Measurements from ENCODE around the gene ULK1. TPM values are rescaled to one million over a fixed set of nuclear protein-coding genes. Genes with fewer than 3 reads are reported as not detected.
A peak's percentile ranks its signal among the peaks of the same experiment; 100 is the strongest.

ULK1 gene
- total and polyA plus RNA-seq, 3 experiments from 2014 or later = 0.98 to 22.8 (median 18.7) TPM

DNA sequence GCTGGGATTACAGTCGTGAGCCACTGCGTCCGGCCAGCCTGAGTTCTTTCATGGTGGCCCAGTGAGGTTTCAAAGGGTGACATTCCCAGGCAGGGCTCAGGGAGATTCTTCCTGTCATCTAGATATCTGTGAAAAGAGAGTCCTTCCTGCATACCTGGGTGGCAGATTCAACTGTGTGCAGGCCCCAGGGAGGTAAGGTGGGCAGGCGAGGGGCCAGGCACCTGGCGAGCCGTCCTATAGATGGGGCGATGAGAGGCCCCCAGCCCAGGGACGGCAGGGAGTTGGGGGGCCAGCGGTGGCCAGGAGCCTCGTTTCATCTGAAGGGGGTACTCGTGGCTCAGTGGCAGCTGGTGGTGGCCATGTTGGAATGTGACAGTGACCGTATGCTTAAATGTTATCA is 48.2 kb downstream of the ULK1 start:
- Histone ChIP-seq H3K4me3 (ENCODE audit: low read length) (no peak overlapping the region), H3K4me1 (ENCODE audit: insufficient read depth, low read length) (no peaks in the 10 kb centered on the region), H3K27ac (ENCODE audit: low read depth, low read length) (no peak overlapping the region), H3K36me3 (ENCODE audit: insufficient read depth, low read length) (peaks cover 10% of the 10 kb centered on the region), H3K9me3 (ENCODE audit: low read length) (no peaks in the 10 kb centered on the region), H3K27me3 (ENCODE audit: insufficient read depth, low read length, poor library complexity, severe bottlenecking) (no peaks in the 10 kb centered on the region)
- Mint-ChIP-seq H3K27ac (peak overlapping the region in 1 of 8 donors; percentile 47), H3K27me3 (no peaks in the 10 kb centered on the region), H3K4me1 (peaks cover 3 to 5% (median 3%) of the 10 kb centered on the region in 3 donors), H3K9me3 (no peaks in the 10 kb centered on the region), H3K4me3 (no peak overlapping the region), H3K36me3 (peaks cover 0 to 56% (median 2%) of the 10 kb centered on the region in 3 donors)
- ChIA-PET CTCF (no interaction called here), POLR2A (no interaction called here)
- peak in 1 of 5 donors; percentile 32 for DNase-seq

DNA sequence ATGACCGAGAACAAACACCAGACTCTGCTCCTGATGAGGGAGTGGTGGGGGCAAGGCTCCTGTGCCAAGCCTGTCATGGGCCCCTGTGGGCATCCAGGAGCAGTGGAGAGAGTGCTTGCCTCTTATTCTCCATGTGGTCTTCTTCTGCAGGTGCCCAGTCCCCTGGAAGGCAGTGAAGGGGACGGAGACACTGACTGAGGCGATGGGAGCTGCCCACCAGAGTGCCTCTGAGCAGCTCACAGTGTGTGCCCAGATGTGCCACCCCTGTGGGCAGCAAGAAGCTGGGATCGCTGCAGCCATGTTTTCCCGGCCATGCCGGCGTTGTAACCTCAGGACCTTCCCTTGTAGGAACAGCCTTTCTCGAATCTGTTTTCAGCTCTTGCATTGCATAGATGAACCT is 49.0 kb downstream of the ULK1 start:
- peaks cover 7 to 12% (median 10%) of the 10 kb centered on the region in 3 donors for H3K4me1 Mint-ChIP-seq
- ChIA-PET CTCF (no interaction called here), POLR2A (no interaction called here)
- H3K9me3 ChIP-seq (ENCODE audit: low read length) = no peaks in the 10 kb centered on the region
- no peaks in the 10 kb centered on the region for H3K9me3 Mint-ChIP-seq
- peaks cover 0 to 52% (median 2%) of the 10 kb centered on the region in 3 donors for H3K36me3 Mint-ChIP-seq
- no peak overlapping the region for H3K27ac Mint-ChIP-seq
- H3K27ac ChIP-seq (ENCODE audit: low read depth, low read length) = no peak overlapping the region
- no peak overlapping the region for H3K4me3 Mint-ChIP-seq
- DNase-seq = peak in 1 of 5 donors; percentile 11
- no peaks in the 10 kb centered on the region for H3K27me3 Mint-ChIP-seq
- H3K36me3 ChIP-seq (ENCODE audit: insufficient read depth, low read length) = peaks cover 10% of the 10 kb centered on the region
- no peaks in the 10 kb centered on the region for H3K27me3 ChIP-seq (ENCODE audit: insufficient read depth, low read length, poor library complexity, severe bottlenecking)
- no peaks in the 10 kb centered on the region for H3K4me1 ChIP-seq (ENCODE audit: insufficient read depth, low read length)
- H3K4me3 ChIP-seq (ENCODE audit: low read length) = no peak overlapping the region

DNA sequence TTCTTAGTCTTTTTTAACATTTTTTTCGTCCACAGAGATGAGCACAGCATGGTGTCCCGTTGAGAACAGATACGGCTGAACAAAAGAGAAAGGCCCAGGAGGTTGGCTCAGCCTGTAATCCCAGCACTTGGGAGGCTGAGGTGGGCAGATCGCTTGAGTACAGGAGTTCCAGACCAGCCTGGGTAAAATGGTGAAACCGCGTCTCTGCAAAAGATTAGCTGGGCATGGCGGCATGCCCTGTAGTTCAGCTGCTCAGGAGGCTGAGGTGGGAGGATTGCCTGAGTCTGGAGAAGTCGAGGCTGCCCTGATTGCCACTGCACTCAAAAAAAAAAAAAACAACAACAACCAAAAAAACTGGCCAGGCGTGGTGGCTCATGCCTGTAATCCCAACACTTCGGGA is 49.5 kb downstream of the ULK1 start:
- Mint-ChIP-seq H3K4me1 (peaks cover 10 to 17% (median 15%) of the 10 kb centered on the region in 3 donors), H3K27me3 (no peaks in the 10 kb centered on the region), H3K27ac (no peak overlapping the region), H3K9me3 (no peaks in the 10 kb centered on the region), H3K4me3 (no peak overlapping the region), H3K36me3 (peaks cover 0 to 50% (median 2%) of the 10 kb centered on the region in 3 donors)
- CTCF ChIA-PET = no interaction called here
- Histone ChIP-seq H3K4me3 (ENCODE audit: low read length) (no peak overlapping the region), H3K9me3 (ENCODE audit: low read length) (no peaks in the 10 kb centered on the region), H3K4me1 (ENCODE audit: insufficient read depth, low read length) (peaks cover 5% of the 10 kb centered on the region), H3K27ac (ENCODE audit: low read depth, low read length) (no peak overlapping the region), H3K27me3 (ENCODE audit: insufficient read depth, low read length, poor library complexity, severe bottlenecking) (no peaks in the 10 kb centered on the region), H3K36me3 (ENCODE audit: insufficient read depth, low read length) (peaks cover 10% of the 10 kb centered on the region)
- DNase-seq = peak in 1 of 5 donors; percentile 27
- POLR2A ChIA-PET = no interaction called here

DNA sequence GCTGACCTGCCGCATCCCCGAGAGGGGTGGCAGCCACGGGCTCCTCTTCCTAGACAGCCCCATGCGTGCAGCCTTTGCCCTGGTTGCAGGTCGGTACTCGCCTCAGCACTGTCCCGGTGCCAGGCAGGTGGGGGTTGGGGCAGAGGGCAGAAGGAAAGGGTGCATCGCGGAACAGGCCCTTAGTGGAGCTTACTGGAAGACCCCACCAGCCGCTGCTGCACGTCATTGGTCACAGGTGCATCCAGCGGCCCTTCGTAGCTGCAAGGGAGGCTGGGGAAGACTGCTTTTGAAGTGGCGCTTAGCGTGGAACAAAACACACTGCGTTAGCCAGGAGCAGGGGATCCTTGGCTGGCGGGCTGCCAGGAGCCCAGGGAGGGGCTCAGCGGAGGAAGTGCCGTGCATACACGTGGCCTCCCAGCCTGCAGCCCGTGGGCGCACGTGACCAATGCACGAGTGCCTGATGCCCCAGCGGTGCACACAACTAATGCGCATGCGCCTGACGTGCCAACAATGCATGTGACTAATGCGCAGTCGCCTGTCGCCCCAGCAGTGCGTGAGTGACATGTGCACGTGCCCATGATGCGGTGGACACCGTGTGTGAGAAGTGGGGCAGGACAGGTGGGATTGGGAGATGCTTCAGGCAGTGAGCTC is 50.3 kb downstream of the ULK1 start:
- H3K36me3 ChIP-seq (ENCODE audit: insufficient read depth, low read length) = peaks cover 10% of the 10 kb centered on the region
- H3K27ac Mint-ChIP-seq = peak overlapping the region in 1 of 8 donors; percentile 52
- DNase-seq = peak in 1 of 5 donors; percentile 41
- no peaks in the 10 kb centered on the region for H3K9me3 ChIP-seq (ENCODE audit: low read length)
- H3K4me3 Mint-ChIP-seq = no peak overlapping the region
- H3K4me1 Mint-ChIP-seq = peaks cover 12 to 25% (median 19%) of the 10 kb centered on the region in 3 donors
- peaks cover 0 to 42% (median 2%) of the 10 kb centered on the region in 3 donors for H3K36me3 Mint-ChIP-seq
- H3K4me1 ChIP-seq (ENCODE audit: insufficient read depth, low read length) = peaks cover 10% of the 10 kb centered on the region
- POLR2A ChIA-PET = interaction anchor here (1.1 kb wide), 1 partner anchor 15 kb away, joined by 3 read pairs; no protein-coding TSS in a partner anchor
- H3K27me3 ChIP-seq (ENCODE audit: insufficient read depth, low read length, poor library complexity, severe bottlenecking) = no peaks in the 10 kb centered on the region
- H3K4me3 ChIP-seq (ENCODE audit: low read length) = no peak overlapping the region
- H3K27ac ChIP-seq (ENCODE audit: low read depth, low read length) = no peak overlapping the region
- H3K27me3 Mint-ChIP-seq = no peaks in the 10 kb centered on the region
- CTCF ChIA-PET = interaction anchor here (0.8 kb wide), 1 partner anchor 22 kb away, joined by 4 read pairs; no protein-coding TSS in a partner anchor
- H3K9me3 Mint-ChIP-seq = no peaks in the 10 kb centered on the region

DNA sequence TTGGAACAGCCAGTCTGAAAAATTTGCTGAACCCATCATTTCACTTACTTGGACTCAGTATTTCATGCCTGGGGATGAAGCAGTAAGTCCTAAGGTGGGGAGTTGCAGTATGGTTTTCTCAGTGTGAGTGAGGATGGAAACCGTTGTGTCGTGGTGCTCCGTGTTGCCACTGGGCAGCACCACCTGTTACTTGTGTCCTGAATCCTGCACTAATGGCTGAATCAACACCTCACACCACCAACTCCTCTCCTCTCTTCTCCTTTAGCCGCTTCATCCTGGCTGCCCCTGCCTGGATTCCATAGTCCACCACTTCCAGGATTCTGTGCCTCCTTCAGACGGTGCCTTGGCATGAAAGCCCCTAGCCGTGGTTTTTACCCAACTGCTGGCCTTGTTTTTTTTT is 52.3 kb downstream of the ULK1 start:
- Mint-ChIP-seq H3K27ac (peak overlapping the region in 2 of 8 donors; percentile 52 to 86), H3K4me3 (no peak overlapping the region), H3K36me3 (peaks cover 0 to 30% (median 0%) of the 10 kb centered on the region in 3 donors), H3K4me1 (peaks cover 14 to 31% (median 30%) of the 10 kb centered on the region in 3 donors), H3K9me3 (no peaks in the 10 kb centered on the region), H3K27me3 (peaks cover 0 to 2% of the 10 kb centered on the region in 2 donors)
- Histone ChIP-seq H3K27ac (ENCODE audit: low read depth, low read length) (no peak overlapping the region), H3K4me1 (ENCODE audit: insufficient read depth, low read length) (peaks cover 20% of the 10 kb centered on the region), H3K36me3 (ENCODE audit: insufficient read depth, low read length) (peaks cover 10% of the 10 kb centered on the region), H3K27me3 (ENCODE audit: insufficient read depth, low read length, poor library complexity, severe bottlenecking) (no peaks in the 10 kb centered on the region), H3K9me3 (ENCODE audit: low read length) (no peaks in the 10 kb centered on the region), H3K4me3 (ENCODE audit: low read length) (no peak overlapping the region)
- ChIA-PET CTCF (interaction anchor here (1.3 kb wide), 1 partner anchor 19 kb away, joined by 3 read pairs; no protein-coding TSS in a partner anchor), POLR2A (interaction anchor here (0.7 kb wide), 1 partner anchor 560 kb away, joined by 3 read pairs; no protein-coding TSS in a partner anchor)
- DNase-seq = peak in 1 of 5 donors; percentile 8

DNA sequence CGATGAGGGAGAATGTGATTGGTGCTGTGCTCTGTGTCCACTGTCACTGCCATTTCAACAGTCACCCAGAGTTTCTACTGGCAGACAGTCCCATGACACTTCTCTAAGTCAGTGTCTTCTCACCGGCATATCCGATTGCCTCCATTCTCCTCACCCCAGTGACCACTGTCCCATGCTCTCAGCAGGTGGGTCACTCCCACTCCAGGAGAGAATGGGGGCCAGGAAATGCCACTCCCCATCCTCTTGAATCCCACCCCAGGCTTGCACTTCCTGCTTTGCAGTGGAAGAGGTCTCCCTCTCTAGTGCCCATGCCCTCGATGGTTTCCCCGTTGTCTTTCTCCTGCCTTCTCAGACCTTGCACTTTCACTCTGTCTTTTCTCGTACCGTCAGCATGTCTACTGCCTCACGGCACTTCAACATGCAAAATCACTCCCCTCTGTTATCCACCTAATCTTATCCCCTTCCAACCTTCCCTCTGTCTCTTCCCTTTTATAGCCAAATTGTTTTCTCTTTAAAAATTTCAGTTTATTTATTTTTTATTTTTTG is 53.1 kb downstream of the ULK1 start:
- no peak overlapping the region for H3K27ac ChIP-seq (ENCODE audit: low read depth, low read length)
- H3K36me3 ChIP-seq (ENCODE audit: insufficient read depth, low read length) = peaks cover 10% of the 10 kb centered on the region
- H3K36me3 Mint-ChIP-seq = peaks cover 0 to 26% (median 0%) of the 10 kb centered on the region in 3 donors
- peak overlapping the region; percentile 52 to 94 (median 90) for H3K27ac Mint-ChIP-seq
- no peaks in the 10 kb centered on the region for H3K9me3 ChIP-seq (ENCODE audit: low read length)
- H3K27me3 Mint-ChIP-seq = peaks cover 0 to 2% of the 10 kb centered on the region in 2 donors
- POLR2A ChIA-PET = no interaction called here
- CTCF ChIA-PET = no interaction called here
- peak overlapping the region in 1 of 7 donors; percentile 77 for H3K4me3 Mint-ChIP-seq
- no peaks in the 10 kb centered on the region for H3K27me3 ChIP-seq (ENCODE audit: insufficient read depth, low read length, poor library complexity, severe bottlenecking)
- no peak overlapping the region for H3K4me3 ChIP-seq (ENCODE audit: low read length)
- H3K4me1 ChIP-seq (ENCODE audit: insufficient read depth, low read length) = peaks cover 23% of the 10 kb centered on the region
- H3K4me1 Mint-ChIP-seq = peaks cover 16 to 34% (median 33%) of the 10 kb centered on the region in 3 donors
- H3K9me3 Mint-ChIP-seq = no peaks in the 10 kb centered on the region
- no peak for DNase-seq

DNA sequence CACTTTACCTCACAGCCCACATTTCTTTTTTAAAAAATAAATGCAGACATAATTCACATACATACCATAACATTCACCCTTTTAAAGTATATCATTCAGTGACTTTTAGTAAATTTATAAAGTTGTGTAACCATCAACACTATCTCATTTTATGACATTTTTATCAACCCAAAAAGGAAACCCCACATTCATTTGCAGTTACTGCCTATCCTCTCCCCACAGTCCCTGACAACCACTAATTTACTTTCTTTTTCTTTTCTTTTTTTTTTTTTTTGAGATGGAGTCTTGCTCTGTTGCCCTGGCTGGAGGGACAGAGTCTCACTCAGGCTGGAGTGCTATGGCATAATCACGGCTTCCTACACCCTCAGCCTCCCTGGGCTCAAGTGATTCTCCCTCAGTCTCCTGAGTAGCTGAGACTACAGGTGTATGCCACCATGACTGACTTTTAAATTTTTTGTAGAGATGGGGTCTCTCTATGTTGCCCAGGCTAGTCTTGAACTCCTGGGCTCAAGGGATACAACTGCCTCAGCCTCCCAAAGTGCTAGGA is 53.8 kb downstream of the ULK1 start:
- no peaks in the 10 kb centered on the region for H3K9me3 ChIP-seq (ENCODE audit: low read length)
- no peaks in the 10 kb centered on the region for H3K9me3 Mint-ChIP-seq
- H3K27me3 ChIP-seq (ENCODE audit: insufficient read depth, low read length, poor library complexity, severe bottlenecking) = no peaks in the 10 kb centered on the region
- H3K36me3 Mint-ChIP-seq = peaks cover 0 to 27% (median 0%) of the 10 kb centered on the region in 3 donors
- H3K27ac ChIP-seq (ENCODE audit: low read depth, low read length) = no peak overlapping the region
- H3K36me3 ChIP-seq (ENCODE audit: insufficient read depth, low read length) = peaks cover 3% of the 10 kb centered on the region
- peaks cover 23 to 41% (median 39%) of the 10 kb centered on the region in 3 donors for H3K4me1 Mint-ChIP-seq
- peak overlapping the region; percentile 30 to 90 (median 79) for H3K4me3 Mint-ChIP-seq
- peaks cover 30% of the 10 kb centered on the region for H3K4me1 ChIP-seq (ENCODE audit: insufficient read depth, low read length)
- H3K27me3 Mint-ChIP-seq = peaks cover 0 to 2% of the 10 kb centered on the region in 2 donors
- ChIA-PET CTCF (no interaction called here), POLR2A (no interaction called here)
- peak overlapping the region; percentile 43 to 94 (median 93) for H3K27ac Mint-ChIP-seq
- DNase-seq = no peak
- no peak overlapping the region for H3K4me3 ChIP-seq (ENCODE audit: low read length)
